Measurements from ENCODE around the gene IQCH.
"Not testable (repeated sequence)": the region's sequence is repeated elsewhere in the genome, so short reads cannot be mapped to it uniquely, and the experiment has no call there.

The IQCH gene

DNA sequence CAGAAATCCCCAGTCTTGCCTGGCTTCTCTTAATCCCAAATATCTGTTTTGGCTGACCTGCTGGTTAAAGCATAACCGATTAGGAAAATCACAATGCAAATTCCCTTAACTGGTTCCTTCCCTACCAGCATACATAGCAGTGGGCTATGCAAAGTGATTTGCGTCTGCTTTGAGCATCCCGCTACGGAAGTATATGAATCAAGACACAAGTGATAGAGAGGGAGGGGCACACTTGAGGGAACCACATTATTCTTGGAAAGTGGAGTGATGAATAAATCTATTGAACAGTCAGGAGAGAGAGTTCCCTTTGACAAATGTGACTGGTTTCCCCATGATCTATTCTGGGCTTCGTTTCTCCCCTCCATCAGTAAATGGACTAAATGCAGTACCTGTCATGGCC is 146.8 kb downstream of the IQCH start:
- no peak for DNase-seq

DNA sequence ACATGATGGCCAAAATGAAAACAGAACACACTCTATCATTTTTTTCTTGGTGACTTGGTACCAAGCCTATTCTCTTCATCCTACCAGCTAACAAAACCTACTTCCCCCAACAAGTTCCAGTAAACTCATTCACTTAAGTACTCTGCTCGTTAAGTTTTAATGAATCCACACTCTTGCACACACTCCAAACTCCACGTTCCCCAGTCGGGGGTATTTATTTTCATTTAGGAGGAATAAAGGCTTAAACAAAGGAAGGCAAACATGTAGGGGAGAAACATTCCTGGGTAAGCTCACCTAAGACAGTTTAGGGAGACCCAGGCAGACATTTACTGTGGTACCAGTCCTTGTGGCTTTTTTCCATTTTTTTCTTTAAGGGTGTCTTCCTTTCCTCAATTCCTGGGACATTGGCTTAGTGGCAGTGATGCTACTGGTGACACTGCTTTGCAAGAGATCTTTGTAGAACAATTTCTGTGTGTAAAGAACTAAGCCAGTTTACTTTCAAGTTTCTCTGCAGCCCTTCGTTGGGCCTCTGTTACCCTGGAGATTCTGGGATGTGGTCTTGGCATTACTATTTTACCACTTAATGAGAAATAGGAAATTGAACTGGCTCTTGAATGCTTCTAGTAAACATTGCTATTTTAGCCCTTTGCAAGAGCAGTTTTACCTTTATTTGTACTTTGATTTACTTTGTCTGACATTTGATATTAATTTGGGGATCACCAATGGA is 149.0 kb downstream of the IQCH start:
- no peak for DNase-seq

DNA sequence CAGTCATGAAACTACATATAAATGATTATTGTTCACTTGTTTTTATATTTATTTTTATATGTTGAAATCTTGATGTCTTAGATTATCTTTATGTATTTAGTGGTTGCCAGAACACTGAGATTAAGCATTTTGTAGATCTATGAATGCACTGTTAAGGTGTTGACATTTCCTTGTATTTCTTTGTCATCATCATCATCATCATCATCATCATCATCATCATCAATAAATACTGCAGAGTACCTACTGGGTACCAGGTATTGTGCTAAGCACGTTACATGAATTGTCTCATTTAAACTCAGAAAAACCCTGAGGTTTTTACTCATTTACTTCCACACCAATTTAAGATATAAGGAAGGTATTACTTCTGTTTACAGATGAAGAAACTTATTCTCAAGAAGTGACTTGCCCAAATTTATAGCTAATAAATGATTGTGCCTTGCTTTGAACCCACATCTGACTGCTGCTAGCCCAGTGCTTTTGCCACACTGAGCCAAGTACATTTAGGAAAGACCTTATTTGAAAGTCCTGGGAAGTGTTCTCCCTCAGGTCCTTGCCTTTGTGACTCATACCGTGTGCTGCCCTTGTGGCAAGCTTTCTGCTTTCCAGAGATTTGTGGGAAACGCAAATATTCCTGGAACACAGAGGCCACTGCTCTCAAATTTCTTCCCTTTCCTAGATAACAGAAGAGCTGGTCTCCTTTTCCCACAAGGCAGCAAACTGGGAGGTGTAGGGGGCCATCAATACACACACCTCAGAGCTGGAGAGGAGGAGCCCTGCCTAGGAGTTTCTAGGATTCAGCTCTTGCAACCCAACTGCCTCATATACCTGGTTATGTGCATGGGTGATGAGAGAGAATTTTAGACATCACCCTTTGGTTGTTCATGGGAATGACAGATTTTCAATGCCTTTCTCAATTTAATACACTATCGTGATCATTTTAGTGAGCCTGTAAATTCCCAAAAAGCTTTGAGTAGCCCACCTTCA is 150.9 kb downstream of the IQCH start:
- no peak for DNase-seq

- DNase-seq = no peak
These were observed 151.8 kb downstream of the IQCH start for GRCh38 chr15:67406257-67406861.

GRCh38 chr15:67407786-67408185 is 153.2 kb downstream of the IQCH start:
- DNase-seq = no peak

DNA sequence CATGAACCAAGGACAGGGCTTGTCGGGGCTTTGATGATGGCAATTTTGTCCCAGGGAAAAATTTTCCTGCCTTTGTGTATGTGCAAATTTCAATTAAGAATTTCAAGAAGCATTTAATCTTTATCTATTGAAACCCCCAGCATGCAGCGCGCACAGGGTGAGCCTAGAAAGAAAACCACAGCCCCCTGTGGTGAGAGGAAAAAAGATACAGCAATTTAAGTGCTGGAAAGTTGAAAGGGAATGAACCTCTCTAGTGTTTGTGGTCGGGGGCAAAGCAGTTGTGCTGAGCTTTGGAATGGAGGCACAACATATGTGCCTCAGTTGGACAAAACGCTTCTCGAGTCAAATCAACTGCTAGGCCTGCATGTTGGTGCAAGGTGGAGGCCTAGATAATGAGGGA is 154.6 kb downstream of the IQCH start:
- DNase-seq = no peak

- DNase-seq = no peak
These were observed 156.9 kb downstream of the IQCH start for GRCh38 chr15:67411486-67411885.

DNA sequence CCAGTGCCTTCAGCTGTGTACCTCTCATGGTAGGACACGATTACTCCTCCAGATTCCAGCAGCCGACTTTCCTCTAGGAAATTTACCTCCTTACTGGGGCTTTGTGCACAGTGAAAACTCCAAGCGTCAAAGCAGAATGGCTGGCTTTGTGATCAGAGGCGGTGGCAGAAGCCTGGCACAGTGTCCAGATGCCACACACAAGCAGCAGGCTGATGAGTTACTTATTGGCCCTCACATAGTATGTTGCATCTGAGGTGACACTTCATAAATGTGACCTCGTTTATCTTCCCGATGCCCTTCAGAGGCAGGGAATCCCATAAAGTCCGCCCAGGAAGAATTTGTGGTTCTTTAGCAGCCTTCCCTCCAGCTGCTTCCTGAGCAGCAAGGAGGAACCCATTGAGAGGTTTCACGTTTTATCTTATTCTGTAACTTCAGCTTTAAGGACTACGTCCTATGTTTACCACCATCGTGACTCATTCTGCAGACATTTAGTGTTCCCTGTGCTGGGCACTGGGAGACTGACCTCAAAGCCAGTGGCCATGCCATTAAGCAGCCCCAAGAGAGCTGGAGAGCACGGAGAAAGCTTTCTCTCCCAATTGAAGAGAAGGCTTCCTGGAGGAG is 159.3 kb downstream of the IQCH start:
- no peak for DNase-seq

DNA sequence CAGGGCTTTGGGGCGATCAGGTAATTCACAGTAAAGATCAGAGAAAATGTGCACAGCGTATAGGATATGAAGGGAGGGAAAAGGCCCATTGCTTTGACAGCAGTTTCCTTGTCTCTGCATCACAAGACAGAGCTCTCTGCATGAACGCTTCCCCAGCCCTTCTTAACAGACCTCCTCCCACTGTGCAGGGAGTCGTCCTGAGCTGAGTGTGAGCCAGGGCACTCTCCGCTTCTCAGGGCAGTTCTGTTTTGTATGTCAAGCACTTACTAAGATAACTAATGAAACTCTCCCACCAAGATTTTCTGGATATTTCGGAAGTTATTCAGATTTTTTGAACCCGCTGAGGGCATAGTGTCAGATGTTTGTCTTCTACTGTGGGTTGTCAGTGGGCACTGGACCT is 160.6 kb downstream of the IQCH start:
- DNase-seq = no peak

GRCh38 chr15:67416891-67417290 is 162.3 kb downstream of the IQCH start:
- no peak for DNase-seq

- DNase-seq = no peak
These were observed 165.1 kb downstream of the IQCH start for GRCh38 chr15:67419705-67420104.

DNA sequence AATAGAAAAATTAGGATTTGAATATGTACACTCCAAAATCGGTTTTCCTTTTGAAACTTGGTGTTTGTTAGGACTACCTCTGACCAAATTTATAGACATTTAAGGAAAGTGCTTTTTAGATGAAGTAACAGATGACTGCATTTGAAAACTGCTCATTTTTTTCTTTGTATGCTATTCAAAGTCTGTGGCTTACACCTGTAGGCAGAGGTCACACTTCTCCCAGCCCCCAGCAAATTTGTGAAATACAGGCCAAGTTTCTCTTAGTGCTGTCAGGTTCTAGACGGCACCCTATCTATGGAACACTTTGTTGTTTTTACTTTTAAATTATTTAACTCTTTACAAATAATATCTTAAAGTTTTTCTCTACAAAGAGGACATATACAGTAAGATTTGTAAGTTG is 165.6 kb downstream of the IQCH start:
- no peak for DNase-seq

DNA sequence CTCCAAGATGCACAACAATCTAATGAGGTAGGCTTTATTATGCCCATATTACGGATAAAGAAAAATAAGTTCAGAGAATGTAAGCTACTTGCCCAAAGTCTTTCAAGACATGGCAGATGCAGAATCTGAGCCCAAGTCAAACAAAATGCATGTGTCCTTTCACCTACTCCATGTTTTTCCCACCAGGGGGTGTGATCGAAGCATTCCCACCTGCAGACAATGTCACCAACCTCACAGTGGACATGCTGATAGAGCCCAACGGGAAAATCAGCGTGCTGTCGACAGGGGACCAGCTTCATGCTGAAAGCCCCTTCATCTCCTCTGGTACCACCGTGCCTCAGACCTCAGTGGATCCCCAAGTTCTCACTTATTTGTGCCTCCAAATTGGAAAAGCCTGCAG is 166.5 kb downstream of the IQCH start:
- no peak for DNase-seq

DNA sequence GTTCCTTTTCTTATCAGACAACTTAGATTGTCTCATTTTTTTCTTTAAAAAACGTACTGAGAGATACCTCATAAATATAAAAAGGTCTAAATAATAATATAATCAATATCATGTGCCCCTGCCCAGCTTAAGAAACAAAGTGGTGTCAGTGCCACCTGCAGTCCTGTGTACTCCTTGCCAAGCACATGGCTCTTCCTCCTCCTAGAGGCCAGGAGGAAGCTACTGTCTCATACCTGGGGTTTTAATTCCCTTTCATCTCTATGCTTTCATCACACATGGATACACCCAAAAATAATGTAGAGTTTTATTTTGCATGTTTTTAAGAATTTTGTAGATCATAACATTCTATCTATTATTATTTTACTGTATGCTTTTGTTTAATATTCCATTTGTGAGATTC is 167.7 kb downstream of the IQCH start:
- no peak for DNase-seq

DNA sequence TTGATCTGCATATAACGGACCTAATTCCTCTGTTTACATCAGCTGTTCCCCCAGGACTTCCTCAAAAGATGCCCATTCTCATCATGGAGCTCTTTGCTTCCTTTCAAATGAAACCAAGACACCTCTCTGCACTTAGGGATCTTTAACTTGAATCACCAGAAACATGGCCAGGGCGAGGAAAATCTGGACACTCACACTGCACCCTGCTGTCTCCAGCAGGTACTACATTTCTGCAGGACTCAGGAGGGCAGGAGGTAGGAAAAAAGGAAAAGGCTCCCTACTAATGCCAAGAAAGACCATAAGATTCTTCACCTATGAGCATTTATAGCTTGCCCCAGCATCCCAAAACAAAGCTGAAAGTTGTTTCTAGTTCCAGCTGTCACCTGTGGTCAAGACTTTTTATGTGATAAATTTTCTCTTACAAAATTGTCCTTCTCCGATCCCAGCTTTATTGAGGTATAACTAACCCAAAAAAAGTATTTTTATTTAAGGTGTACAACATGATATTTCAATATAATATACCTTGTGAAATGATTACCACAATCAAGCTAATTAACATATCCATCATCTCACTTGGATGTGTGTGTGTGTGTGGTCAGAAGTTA is 179.0 kb downstream of the IQCH start:
- DNase-seq = peak; percentile 17 to 31

DNA sequence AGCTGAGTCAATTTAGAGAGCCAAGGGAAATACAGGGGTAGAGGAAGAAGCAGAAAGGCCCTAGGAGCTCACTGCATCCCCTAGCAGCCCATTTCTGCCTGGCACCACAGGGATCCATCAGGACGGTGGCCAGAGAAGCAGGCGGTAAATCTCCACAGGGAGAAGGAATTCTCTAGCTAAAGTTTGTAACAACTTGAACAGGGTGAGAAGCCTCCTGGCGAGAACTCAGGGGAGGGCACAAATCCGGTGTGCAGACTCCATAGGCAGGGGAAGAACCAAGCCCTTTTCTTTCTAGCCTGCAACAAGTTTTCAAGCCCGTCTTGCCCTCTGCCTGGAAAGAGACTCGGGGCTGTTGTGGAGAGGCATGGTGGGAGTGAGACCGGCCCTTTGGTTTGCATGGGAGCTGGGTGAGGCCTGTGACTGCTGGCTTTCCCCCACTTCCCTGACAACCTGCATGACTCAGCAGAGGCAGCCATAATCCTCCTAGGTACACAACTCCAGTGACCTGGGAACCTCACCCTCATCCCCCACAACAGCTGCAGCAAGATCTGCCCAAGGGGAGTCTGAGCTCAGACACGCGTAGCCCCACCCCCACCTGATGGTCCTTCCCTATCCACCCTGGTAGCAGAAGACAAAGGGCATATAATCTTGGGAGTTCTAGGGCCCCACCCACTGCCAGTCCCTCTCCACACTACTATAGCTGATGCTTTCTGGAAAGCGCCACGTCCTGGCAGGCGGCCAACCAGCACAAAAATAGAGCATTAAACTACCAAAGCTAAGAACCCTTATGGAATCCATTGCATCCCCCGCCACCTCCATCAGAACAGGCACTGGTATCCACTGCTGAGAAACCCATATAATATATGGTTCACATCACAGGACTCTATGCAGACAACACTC is 182.0 kb downstream of the IQCH start:
- DNase-seq = not testable (repeated sequence)

DNA sequence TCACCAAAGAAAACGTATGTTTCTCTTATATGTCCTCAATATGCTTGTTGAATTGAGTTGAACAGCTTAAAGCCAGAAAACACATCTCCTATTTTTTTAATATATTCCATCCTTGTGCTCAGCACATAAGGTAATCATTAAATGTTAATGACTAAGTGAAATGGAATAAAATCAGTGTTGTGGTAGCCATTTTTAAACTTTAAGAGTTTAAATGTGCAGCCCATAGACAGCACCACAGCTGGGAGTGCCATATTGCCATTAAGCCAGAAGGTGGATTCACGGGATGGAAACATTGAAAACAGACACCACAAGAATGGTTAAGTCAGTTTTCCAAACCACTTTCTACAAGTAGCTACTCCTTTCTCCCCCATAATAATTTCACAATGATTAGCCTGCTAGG is 189.5 kb downstream of the IQCH start:
- DNase-seq = no peak

GRCh38 chr15:67446449-67446848 is 191.9 kb downstream of the IQCH start:
- no peak for DNase-seq

DNA sequence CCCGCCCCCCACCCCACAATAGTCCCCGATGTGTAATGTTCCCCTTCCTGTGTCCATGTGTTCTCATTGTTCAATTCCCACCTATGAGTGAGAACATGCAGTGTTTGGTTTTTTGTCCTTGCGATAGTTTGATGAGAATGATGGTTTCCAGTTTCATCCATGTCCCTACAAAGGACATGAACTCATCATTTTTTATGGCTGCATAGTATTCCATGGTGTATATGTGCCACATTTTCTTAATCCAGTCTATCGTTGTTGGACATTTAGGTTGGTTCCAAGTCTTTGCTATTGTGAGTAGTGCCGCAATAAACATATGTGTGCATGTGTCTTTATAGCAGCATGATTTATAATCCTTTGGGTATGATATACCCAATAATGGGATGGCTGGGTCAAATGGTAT is 193.8 kb downstream of the IQCH start:
- not testable (repeated sequence) for DNase-seq

GRCh38 chr15:67453703-67454102 is 199.1 kb downstream of the IQCH start:
- not testable (repeated sequence) for DNase-seq

DNA sequence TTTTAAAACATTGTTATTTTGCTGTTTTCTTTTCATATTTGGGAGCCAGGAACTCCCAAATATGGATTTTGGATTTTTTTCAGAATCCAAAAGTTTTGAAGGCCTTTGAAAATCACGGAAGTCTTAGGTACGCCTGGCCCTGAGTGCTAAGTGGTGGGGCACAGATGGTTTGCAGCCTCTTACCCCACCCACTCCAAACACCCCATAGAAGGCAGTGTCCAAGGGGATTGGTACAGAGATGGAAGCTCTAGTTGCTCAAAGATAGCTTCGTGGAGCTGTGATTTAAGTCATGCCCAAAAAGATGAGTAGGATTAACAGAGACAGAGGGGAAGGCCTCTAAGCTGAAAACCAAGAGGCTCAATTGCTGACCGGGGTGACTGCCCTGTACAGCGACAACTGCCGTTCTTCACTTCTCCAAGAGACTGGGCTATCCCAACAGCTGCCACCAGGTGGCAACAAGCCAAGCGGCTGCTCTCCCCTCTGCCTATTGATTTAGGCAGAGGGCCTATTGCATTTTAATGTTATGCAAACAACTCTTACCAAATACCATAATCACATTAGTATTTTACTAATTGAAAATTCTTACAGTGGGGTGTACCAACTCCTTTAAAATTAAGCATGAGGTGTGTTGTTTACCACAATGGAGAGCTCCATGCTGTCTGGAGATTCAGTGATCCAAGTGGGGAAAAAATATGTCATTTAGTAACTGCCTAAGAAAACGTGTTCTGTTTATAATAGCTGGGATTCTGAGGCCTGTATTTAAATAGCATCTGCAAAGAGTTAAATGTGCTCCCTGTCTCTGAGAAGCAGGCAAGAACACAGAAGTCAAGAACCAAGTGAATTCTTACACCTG is 202.3 kb downstream of the IQCH start:
- peak; percentile 75 to 82 for DNase-seq

Data from CD4-positive, alpha-beta T cell treated with Interferon alpha-2 for 1 hour (primary cell).